ENCODE data around the gene SYNE2. TPM values are rescaled to one million over a fixed set of nuclear protein-coding genes. Genes with fewer than 3 reads are reported as not detected.

SYNE2 gene
- total and polyA plus RNA-seq, 9 donors = 29.1 to 66.9 (median 50.0) TPM

DNA sequence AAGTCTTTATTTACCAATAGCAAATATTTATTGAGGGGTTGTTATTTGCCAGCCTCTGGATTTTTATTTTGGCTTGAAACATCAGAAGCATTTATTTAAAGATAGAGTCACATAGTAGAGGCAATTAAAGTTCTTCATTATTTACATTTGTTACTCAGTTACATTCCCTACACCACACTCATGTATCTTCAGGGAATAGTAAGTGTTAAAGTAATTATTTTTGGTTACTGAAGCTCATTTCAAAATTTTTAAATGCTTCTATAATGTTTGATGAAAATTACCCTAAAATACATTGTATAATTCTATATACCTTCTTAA is 235.8 kb downstream of the SYNE2 start:
- Histone ChIP-seq H3K4me3 (ENCODE audit: low read length) (no peak overlapping the region), H3K27ac (ENCODE audit: low read length) (no peak overlapping the region), H3K9me3 (replicated peaks; ENCODE audit: control insufficient read depth, low read depth, low read length) (no peaks in the 10 kb centered on the region), H3K4me1 (ENCODE audit: control insufficient read depth, insufficient read depth, low read length) (no peaks in the 10 kb centered on the region), H3K27me3 (ENCODE audit: control insufficient read depth, insufficient read depth, low read length) (no peaks in the 10 kb centered on the region), H3K36me3 (ENCODE audit: control insufficient read depth, insufficient read depth, low read length) (peaks cover 15% of the 10 kb centered on the region)
- DNase-seq = no peak

DNA sequence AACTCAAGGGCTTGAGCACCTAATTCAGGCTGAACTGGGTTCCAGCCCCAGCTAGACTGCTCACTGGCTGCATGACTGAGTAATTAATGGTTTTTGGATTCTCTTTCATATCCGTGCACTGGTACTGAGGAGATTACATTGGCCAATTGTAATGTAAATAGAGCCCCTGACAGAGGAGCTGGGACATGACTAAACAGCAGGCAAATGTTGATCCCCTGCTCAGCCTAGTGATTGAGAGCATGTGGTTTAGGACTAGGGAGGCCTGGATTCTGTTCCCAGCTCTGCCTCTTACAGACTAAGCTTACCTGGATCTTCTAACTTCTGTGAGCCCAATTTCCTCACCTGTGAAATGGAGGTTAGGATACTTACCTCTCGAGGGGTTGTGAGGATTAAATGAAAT is 237.1 kb downstream of the SYNE2 start:
- no peaks in the 10 kb centered on the region for H3K27me3 ChIP-seq (ENCODE audit: control insufficient read depth, insufficient read depth, low read length)
- peaks cover 17% of the 10 kb centered on the region for H3K36me3 ChIP-seq (ENCODE audit: control insufficient read depth, insufficient read depth, low read length)
- H3K4me3 ChIP-seq (ENCODE audit: low read length) = no peak overlapping the region
- H3K4me1 ChIP-seq (ENCODE audit: control insufficient read depth, insufficient read depth, low read length) = no peaks in the 10 kb centered on the region
- no peak for DNase-seq
- no peaks in the 10 kb centered on the region for H3K9me3 ChIP-seq (replicated peaks; ENCODE audit: control insufficient read depth, low read depth, low read length)
- no peak overlapping the region for H3K27ac ChIP-seq (ENCODE audit: low read length)
- WGBS (ENCODE audit: insufficient coverage) = no CpG with 5 or more reads among the region's 2 CpGs

DNA sequence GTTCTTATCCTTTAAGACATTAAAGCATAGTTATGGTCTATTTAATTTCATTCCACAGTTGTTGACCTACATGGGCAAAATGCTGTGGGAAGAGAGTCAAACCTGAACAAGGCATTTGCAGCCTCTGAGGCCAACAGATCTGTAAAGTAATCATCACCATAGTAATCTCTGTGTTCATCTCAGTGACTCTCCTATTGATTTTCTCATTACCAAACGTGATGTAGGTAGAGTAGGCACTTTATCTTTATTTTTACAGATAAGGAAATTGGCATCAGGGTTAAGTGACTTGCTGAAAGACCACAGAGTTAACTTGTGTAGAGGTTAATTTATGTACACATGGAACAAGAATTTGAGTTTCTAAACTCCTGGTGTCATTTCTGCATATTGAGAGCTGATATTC is 238.4 kb downstream of the SYNE2 start:
- Histone ChIP-seq H3K27ac (ENCODE audit: low read length) (no peak overlapping the region), H3K36me3 (ENCODE audit: control insufficient read depth, insufficient read depth, low read length) (peaks cover 17% of the 10 kb centered on the region), H3K9me3 (replicated peaks; ENCODE audit: control insufficient read depth, low read depth, low read length) (no peaks in the 10 kb centered on the region), H3K27me3 (ENCODE audit: control insufficient read depth, insufficient read depth, low read length) (no peaks in the 10 kb centered on the region), H3K4me3 (ENCODE audit: low read length) (no peak overlapping the region), H3K4me1 (ENCODE audit: control insufficient read depth, insufficient read depth, low read length) (peaks cover under 1% of the 10 kb centered on the region)
- DNase-seq = no peak
- no CpG with 5 or more reads among the region's 1 CpG for WGBS (ENCODE audit: insufficient coverage)

DNA sequence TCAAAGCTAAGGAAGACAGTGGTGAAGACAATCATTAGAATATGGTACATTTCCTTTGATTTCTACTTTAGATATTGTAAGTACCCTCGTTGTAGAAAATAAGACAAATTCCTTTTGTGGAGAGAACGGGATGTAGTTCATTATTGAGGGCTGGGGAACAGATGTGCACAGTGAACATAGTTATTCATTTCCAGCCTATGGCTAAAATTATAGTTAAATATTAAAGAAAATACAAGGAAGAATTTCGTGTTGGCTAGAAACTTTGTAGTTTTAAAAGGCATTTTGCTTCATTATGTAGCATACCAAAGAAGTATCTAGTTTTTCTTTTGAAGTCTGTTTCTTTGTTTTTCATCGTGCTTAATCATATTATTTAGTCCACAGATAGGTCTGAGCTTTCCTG is 239.5 kb downstream of the SYNE2 start:
- Histone ChIP-seq H3K4me1 (ENCODE audit: control insufficient read depth, insufficient read depth, low read length) (peaks cover 4% of the 10 kb centered on the region), H3K4me3 (ENCODE audit: low read length) (no peak overlapping the region), H3K36me3 (ENCODE audit: control insufficient read depth, insufficient read depth, low read length) (peaks cover 17% of the 10 kb centered on the region), H3K27ac (ENCODE audit: low read length) (no peak overlapping the region), H3K27me3 (ENCODE audit: control insufficient read depth, insufficient read depth, low read length) (no peaks in the 10 kb centered on the region), H3K9me3 (replicated peaks; ENCODE audit: control insufficient read depth, low read depth, low read length) (no peaks in the 10 kb centered on the region)
- DNase-seq = no peak
- no CpG with 5 or more reads among the region's 4 CpGs for WGBS (ENCODE audit: insufficient coverage)

DNA sequence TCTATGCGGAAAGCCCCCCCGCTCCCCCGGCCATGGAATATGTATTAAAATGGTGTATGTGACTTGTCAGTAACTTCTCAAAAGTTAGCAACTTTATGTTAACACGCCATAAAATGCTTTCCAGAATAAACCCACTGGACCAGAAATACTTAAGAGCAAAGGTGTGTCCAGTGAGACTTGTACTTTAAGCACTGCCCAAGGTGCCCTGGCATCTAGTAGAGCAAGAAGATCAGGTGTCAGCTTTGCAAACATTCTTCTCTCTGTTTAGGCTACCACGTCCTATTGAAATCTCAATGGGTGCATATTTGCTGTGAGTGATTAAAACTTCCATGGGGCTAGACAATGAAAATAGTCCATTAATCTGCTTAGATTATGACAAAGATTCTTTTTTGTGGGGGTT is 240.1 kb downstream of the SYNE2 start:
- no peak for DNase-seq
- Histone ChIP-seq H3K4me1 (ENCODE audit: control insufficient read depth, insufficient read depth, low read length) (peaks cover 4% of the 10 kb centered on the region), H3K36me3 (ENCODE audit: control insufficient read depth, insufficient read depth, low read length) (peaks cover 19% of the 10 kb centered on the region), H3K9me3 (replicated peaks; ENCODE audit: control insufficient read depth, low read depth, low read length) (no peaks in the 10 kb centered on the region), H3K4me3 (ENCODE audit: low read length) (no peak overlapping the region), H3K27me3 (ENCODE audit: control insufficient read depth, insufficient read depth, low read length) (no peaks in the 10 kb centered on the region), H3K27ac (ENCODE audit: low read length) (no peak overlapping the region)
- WGBS (ENCODE audit: insufficient coverage) = 100% methylated on average over 1 of the region's 5 CpGs

DNA sequence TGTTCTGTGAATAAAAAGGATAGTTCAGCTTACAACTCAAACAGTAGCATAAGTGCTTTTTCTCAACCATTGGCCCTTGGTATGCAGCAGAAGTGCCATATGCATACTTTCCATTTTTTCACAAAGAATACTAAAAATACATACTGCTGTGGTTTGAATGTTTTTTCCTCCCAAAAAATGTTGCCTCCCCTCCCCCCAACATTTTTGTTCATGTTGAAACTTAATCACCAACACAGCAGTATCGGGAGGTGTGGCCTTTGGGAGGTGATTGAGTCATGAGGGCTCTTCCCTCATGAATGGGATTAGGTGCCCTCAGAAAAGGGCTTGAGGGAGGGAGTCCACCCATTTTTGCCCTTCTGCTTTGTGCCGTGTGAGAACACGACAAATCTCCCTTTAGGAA is 242.8 kb downstream of the SYNE2 start:
- Histone ChIP-seq H3K27ac (ENCODE audit: low read length) (no peak overlapping the region), H3K4me1 (ENCODE audit: control insufficient read depth, insufficient read depth, low read length) (peaks cover 4% of the 10 kb centered on the region), H3K27me3 (ENCODE audit: control insufficient read depth, insufficient read depth, low read length) (no peaks in the 10 kb centered on the region), H3K9me3 (replicated peaks; ENCODE audit: control insufficient read depth, low read depth, low read length) (no peaks in the 10 kb centered on the region), H3K36me3 (ENCODE audit: control insufficient read depth, insufficient read depth, low read length) (peaks cover 24% of the 10 kb centered on the region), H3K4me3 (ENCODE audit: low read length) (no peak overlapping the region)
- no CpG with 5 or more reads among the region's 3 CpGs for WGBS (ENCODE audit: insufficient coverage)
- no peak for DNase-seq

DNA sequence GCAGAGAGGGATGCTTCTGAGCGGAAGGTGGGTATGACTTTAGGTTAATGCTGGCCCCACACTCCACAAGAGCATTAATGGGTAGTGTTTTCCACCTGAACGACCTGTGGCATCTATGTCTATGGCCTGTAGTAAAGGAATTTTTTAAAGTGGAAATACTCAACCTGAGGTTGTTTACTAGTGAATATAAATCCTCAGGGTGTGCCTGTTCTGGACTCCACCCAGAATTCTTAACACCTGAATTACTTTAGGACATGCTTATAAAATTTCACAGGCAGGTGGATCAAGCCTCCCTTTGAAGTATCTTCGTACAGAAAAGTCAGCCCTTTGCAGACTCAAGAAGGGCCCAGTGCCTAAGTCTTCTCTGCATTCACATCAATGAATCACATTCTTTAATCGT is 245.3 kb downstream of the SYNE2 start:
- DNase-seq = no peak
- Histone ChIP-seq H3K4me3 (ENCODE audit: low read length) (no peak overlapping the region), H3K36me3 (ENCODE audit: control insufficient read depth, insufficient read depth, low read length) (peaks cover 17% of the 10 kb centered on the region), H3K4me1 (ENCODE audit: control insufficient read depth, insufficient read depth, low read length) (peaks cover 4% of the 10 kb centered on the region), H3K27me3 (ENCODE audit: control insufficient read depth, insufficient read depth, low read length) (no peaks in the 10 kb centered on the region), H3K9me3 (replicated peaks; ENCODE audit: control insufficient read depth, low read depth, low read length) (no peaks in the 10 kb centered on the region), H3K27ac (ENCODE audit: low read length) (no peak overlapping the region)
- WGBS (ENCODE audit: insufficient coverage) = 57% methylated on average over 1 of the region's 4 CpGs

DNA sequence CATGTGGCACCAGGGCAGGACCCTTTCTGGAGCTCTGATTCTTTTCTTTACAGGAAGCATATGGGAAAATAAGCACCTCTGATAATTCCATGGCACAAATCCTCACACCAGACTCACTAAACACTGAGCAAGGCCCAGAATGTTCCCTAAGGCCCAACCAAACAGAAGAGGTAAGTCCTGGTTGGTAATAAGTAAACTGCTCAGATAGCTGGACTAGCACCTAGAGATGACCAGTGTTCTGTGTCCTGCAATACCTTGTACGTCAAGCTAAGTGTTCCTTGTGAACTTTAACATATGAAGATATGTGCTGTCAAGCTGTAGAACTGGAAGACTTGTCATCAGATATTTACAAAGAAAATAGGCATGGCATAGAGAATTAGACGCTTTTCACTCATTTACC is 254.6 kb downstream of the SYNE2 start:
- H3K36me3 ChIP-seq (ENCODE audit: control insufficient read depth, insufficient read depth, low read length) = peaks cover 18% of the 10 kb centered on the region
- H3K4me3 ChIP-seq (ENCODE audit: low read length) = no peak overlapping the region
- H3K27me3 ChIP-seq (ENCODE audit: control insufficient read depth, insufficient read depth, low read length) = no peaks in the 10 kb centered on the region
- no peaks in the 10 kb centered on the region for H3K9me3 ChIP-seq (replicated peaks; ENCODE audit: control insufficient read depth, low read depth, low read length)
- 80% methylated on average over 1 of the region's 2 CpGs for WGBS (ENCODE audit: insufficient coverage)
- DNase-seq = no peak
- H3K27ac ChIP-seq (ENCODE audit: low read length) = no peak overlapping the region
- no peaks in the 10 kb centered on the region for H3K4me1 ChIP-seq (ENCODE audit: control insufficient read depth, insufficient read depth, low read length)

DNA sequence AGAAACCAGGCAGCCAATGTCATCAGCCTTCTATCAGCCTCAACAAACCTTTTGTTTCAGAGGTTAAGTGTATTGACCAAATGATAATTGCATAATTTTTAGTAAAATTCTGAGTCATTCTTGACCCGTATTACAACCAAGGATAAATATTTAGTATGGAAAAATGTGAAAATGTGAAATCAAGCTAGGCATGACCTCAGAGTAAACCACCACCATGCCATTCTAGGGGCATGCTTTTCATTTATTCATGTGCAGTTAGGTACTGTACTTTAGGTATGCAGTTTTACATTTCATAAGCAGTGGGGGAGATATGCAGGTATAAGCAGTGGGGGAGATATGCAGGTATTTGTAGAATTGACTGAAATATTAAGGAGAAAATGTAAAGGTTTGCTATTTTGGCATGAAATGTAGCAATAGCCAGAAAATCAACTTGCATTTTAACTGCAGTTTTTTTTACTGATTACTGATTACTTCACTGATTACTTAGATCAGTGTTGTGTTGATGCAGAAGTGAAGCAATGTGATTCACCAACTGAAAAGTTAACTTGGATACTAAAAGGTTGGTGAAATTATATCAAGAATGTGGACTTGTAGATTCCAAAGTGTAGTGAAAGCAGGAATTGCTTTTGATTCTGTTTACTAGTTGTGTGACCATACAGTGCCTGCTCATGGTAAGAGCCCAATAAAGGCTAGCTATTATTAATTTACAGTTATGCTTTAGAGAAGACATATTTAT is 257.2 kb downstream of the SYNE2 start:
- no peak for DNase-seq

DNA sequence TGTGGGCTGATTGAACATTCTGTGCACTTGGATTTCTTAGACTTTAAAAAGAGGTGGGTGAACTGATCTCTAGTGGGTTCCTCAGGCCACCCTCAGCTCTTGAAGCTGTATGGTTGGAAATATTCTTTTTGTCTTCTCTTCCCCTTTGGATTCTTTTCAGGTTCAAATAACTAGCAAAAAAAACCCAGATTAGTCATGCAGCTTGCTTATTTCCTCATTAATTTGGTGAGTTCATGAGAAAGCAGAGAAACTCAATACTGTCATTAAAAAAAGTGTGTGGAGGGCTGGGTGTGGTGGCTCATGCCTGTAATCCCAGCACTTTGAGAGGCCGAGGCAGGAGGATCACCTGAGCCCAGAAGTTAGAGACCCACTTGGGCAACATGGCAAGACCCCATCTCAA is 258.0 kb downstream of the SYNE2 start:
- no CpG with 5 or more reads among the region's 1 CpG for WGBS (ENCODE audit: insufficient coverage)
- H3K36me3 ChIP-seq (ENCODE audit: control insufficient read depth, insufficient read depth, low read length) = peaks cover 15% of the 10 kb centered on the region
- H3K27ac ChIP-seq (ENCODE audit: low read length) = no peak overlapping the region

More for the DNA sequence above, 257.2 kb downstream of the SYNE2 start:
- Histone ChIP-seq H3K36me3 (ENCODE audit: control insufficient read depth, insufficient read depth, low read length) (peaks cover 12% of the 10 kb centered on the region), H3K4me1 (ENCODE audit: control insufficient read depth, insufficient read depth, low read length) (peaks cover 8% of the 10 kb centered on the region), H3K27me3 (ENCODE audit: control insufficient read depth, insufficient read depth, low read length) (no peaks in the 10 kb centered on the region), H3K27ac (ENCODE audit: low read length) (no peak overlapping the region), H3K4me3 (ENCODE audit: low read length) (no peak overlapping the region), H3K9me3 (replicated peaks; ENCODE audit: control insufficient read depth, low read depth, low read length) (no peaks in the 10 kb centered on the region)
- no CpG with 5 or more reads among the region's 1 CpG for WGBS (ENCODE audit: insufficient coverage)

More for the DNA sequence above, 258.0 kb downstream of the SYNE2 start:
- peaks cover 11% of the 10 kb centered on the region for H3K4me1 ChIP-seq (ENCODE audit: control insufficient read depth, insufficient read depth, low read length)
- no peak overlapping the region for H3K4me3 ChIP-seq (ENCODE audit: low read length)
- H3K27me3 ChIP-seq (ENCODE audit: control insufficient read depth, insufficient read depth, low read length) = no peaks in the 10 kb centered on the region
- H3K9me3 ChIP-seq (replicated peaks; ENCODE audit: control insufficient read depth, low read depth, low read length) = no peaks in the 10 kb centered on the region
- no peak for DNase-seq

Data from muscle of leg (tissue), 11 donors.